GM21447 (cell line): ENCODE results near the gene LSR.
A peak's percentile ranks its signal among the peaks of the same experiment; 100 is the strongest.

Experiments
- ATAC-seq: cut with Tn5 transposase; IDR thresholded peaks from one replicate; pipeline ENCODE4 v1.9.1; 2021; ENCODE audit not compliant: unreplicated experiment

Gene LSR

DNA sequence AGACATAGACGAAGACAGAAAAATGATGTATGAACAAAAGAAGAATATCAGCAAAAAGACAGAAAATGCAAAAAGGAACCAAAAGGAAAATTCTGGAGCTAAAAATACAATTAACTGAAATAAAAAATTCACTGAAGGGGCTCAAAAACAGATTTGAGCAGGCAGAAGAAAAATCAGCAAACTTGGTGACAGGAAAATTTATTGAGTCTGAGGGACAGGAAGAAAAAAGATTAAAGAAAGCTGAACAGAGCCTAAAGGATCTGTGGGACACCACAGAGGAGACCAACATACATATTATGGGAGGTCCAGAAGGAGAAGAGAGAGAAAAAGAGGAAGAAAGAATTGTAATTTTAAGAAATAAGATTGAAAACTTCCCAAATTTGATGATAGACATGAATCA, 7.4 kb upstream of the LSR start:
- no peak for ATAC-seq

DNA sequence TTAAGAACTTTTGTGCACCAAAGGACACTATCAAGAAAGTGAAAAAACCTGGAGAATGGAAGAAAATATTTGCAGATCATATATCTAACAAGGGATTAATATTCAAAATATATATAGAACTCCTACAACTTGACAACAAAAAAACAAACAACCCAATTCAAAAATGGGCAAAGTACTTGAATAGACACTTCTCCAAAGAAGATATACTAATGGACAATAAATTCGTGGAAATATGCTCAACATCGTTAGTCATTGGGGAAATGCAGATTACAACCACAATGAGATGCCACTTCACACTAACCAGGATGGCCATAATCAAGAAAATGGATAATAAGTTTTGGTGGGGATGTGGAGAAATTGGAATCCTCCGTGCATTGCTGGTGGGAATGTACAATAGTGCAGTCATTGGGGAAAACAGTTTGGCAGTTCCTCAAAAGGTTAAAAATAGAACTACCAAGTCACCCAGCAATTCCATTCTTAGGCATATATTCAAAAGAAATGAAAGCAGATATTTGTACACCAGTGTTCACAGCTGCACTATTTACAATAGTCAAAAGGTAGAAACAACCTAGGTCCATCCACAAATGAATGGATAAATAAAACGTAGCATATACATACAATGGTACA, 2.2 kb upstream of the LSR start:
- no peak for ATAC-seq

DNA sequence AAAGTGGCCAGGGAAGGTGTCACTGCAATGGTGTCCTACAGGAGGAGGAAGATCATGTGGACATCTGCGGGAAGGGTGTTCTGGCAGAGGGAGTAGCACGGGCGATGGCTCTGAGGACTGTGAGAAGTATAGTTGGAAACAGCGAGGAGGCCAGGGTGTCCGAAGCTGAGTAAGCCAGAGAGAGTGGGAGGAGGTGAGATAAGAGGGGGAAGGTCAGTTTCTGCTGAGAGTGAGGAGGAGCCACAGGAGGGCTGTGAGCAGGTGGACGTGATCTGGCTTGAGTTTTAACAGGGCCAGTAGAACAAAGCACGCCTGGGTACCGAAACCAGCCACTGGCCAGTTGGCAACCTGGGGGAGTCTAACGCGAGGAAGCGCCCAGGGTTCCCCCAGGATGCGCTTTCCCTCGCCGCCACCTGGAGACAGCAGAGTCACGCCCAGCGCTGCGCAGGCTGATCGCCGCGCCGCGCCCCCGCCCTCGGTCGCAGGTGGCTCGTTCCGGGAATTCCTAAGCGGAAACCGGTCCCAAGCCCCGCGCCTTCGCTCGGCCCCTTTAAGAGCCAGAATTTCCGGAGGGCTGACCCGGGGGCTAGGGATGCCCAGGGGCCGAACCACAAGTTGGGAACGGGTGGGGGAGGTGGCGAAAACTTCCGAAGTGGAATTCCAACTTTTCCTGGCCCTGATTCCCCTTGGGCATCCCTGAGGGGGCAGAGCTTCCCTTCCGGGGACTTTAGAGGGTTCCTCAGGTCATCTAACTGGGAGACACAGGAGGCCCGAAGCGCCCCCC, 1.1 kb upstream of the LSR start:
- peak; percentile 47 for ATAC-seq

DNA sequence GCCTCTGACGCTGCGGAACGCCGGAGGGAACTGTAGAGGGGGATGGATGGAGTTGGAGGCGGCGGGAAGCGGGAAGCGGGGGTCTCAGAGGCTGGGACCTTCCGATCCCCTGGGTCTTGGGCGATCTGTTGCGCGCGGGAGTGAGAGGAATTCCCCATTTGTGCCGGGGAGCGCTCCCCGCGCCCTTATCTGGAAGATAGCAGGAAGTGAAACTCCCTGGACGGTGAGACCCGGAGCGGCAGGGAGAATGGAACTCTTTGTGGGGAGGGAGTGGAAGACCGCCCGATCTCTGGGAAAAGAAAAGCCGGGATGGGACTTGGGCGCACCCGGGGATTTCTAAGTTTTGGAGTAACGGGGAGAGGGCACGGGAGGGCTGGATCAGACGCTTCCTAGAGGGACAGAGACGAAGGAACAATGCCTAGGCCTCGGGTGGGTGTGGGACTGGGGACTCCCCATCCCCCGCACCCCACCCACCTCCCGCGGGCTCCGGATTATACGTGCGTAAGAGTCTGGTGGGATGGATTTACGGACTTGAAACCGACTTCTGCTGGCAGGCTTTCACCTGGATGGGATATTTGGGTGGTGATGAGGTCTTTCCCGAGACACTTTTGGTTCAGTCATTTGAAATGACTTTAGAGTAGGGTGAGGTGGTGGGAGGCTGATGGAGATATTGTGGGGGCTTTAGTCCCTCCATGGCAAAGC, 495 bp downstream of the LSR start:
- ATAC-seq = no peak

DNA sequence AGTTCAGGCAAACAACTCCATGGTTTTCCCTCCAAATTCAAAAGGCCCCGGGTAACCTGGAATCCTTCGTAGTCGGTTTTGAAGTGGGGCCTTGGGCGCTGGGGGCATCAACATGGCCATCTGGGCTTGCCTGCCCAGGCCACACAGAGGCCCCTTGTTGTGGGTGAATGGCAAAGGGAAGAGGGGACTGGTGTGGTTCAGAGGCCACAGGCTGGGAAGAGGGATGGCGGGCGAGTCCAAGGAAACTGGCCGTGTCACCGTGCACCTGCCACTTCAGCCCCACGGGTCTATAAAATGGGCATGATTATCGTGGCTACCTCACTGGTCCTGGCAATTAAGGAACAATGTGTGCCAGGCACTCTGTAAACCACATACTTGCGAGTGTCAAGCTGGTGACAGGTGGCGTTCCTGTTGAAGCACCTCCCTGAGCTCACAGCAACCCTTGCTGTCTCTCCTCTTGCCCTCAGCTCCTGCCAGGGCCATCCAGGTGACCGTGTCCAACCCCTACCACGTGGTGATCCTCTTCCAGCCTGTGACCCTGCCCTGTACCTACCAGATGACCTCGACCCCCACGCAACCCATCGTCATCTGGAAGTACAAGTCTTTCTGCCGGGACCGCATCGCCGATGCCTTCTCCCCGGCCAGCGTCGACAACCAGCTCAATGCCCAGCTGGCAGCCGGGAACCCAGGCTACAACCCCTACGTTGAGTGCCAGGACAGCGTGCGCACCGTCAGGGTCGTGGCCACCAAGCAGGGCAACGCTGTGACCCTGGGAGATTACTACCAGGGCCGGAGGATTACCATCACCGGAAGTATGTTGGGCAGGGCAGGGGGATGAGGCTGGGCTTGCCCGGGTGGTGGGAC, 1.3 kb downstream of the LSR start:
- ATAC-seq = no peak

DNA sequence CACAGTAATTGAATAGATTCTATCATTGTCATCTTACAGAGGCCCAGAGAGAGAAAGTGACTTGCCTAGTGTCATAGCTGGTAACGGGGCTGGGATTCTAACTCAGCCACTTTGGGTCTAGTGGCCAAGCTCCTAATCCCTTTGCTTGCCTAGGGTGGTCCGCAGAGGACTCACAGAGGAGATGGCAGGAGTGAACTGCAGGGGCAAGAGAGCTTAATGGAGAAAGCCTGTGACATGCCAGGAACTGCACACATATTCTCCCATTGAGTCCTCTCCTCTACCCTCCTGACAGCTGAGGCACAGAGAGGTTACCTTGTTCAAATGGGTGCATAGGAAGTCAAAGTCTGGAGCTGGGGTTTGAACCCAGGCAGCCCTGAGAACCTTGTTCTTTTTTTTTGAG, 2.7 kb downstream of the LSR start:
- ATAC-seq = no peak

DNA sequence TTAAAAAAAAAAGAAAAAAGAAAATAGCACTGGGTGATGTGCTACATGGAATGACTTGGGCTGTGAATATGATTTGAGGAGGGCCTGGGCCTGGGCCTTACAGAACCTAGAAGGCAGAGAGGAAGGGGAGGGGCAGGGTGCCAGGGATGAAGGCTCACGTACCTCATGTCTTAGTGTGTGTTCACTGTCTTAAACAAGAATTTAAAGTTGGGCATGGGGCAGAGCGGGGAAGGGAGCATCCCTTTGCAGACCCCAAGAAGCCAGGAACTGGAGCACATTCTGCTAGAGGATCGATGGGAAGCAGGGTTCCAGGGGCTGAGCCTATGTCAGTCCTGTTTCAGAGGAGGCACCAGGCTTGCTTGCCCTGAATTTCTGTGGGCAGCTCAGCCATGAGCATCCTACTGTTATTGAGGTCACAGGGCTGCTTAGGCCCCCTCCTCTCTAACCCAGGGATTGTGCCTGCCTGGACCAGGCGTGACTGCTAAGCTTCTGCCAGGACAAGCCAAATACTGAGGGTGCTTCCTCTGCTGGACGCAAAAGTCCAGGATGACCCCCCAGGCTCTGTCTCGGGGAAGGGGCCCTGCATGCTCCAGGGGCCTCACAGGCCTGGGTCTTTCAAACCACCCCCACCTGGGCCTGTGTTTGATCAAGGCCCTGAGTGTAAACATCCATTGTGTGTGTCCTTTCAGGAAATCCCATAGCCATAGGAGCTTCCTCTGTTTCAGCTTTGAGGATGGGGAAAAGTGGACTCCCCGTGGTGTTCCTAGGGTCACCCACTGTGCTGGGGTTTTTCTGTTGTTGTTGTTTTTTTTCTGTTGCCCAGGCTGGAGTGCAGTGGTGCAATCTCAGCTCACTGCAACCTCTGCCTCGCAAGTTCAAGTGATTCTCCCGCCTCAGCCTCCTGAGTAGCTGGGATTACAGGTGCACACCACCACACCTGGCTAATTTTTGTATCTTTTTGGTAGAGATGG, 4.8 kb downstream of the LSR start:
- ATAC-seq = no peak

DNA sequence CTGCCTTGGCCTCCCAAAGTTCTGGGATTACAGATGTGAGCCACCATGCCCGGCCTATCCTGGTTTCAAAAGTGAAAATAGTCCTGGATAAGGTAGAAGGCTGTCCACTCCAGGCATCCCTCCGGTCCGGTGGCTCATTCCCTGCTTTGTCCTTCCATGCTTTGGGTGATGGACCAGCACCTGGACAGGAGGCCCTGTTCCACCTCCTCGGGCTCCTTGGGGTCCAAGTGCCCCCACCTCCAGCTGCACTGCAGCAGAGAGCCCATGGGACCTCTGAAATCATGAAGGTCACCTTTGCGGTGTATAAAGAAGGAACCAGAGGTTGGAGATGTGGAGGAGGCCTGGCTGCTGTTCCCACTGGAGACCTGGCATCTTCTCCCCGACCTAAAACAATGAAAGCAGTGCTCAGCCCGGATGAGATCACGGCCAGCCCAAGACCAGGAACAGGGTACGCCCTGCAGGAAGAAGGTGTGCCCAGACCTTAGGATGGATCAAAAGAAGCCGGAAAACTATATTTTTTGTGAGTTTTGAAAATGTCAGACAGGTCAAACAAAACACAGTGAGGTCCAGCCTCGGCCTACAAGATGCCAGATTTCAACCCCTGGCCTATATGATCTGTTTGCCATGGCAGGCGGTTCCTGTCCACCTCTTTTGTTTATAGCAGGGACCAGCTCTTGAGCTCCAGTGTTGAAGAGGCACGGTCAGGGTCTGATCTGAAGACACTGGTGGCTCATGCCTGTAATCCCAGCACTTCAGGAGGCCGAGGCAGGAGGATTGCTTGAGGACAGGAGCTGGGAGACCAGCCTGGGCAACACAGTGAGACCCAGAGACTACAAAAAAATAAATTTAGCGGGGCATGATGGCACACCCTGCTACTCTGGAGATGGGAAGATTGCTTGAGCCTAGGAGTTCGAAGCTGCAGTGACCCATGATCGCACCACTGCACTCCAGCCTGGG, 5.8 kb downstream of the LSR start:
- ATAC-seq = no peak

DNA sequence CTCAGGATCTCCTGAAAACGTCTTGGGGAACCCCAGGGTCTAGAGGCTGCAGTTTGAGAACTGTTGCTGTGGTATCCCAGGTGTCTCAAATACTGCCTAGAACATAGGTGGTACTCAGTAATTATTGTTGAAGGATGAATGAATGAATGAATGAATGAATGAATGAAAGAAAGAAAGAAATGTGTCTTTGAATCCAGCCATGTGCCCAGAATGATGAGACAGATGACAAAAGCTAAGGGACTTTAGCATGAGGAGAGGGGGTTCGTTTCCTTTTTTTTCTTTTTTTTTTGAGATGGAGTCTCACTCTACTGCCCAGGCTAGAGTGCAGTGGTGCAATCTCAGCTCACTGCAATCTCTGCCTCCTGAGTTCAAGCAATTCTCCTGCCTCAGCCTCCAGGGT, 7.8 kb downstream of the LSR start:
- ATAC-seq = no peak

DNA sequence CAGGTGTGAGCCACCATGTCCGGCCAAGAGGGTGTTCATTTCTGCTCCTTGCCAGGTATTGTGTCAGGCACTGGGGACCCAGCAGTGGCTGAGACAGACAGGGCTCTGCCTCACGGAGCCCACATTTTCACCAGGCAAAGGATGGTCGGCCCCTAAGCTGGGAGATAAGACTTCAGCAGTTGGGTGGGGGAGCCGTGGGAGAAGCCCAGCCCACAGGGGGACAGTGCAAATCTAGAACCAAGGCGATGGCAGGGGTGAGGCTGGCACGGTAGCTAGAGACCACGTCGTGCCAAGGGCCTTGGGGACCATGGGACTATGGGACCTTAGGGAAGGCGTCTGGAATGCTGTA, 8.3 kb downstream of the LSR start:
- no peak for ATAC-seq

DNA sequence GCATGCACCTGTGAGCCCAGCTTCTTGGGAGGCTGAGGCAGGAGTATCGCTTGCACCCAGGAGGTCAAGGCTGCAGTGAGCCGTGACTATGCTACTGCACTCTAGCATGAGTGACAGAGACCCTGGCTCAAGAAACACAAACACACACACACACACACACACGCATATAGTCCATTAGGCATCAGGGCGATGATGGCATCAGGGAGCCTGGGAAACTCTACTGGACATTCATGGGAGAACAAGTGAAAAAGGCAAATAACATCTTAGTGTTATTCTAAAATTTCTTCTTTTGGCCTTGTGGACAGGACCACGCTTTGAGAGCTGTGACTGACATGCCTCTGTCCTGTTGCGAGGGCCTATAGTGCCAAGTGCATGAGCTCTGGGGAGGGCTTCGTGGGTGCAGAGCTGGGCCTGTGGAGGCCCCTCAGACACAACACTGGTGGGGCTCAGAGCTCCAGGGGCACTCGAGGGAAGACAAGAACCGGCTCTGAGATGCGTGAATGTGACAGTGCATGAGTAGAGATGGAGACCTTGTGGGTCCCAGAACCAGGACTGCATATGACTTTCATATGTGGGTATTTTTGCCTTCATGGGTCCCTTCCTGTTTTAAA, 12.0 kb downstream of the LSR start:
- no peak for ATAC-seq

DNA sequence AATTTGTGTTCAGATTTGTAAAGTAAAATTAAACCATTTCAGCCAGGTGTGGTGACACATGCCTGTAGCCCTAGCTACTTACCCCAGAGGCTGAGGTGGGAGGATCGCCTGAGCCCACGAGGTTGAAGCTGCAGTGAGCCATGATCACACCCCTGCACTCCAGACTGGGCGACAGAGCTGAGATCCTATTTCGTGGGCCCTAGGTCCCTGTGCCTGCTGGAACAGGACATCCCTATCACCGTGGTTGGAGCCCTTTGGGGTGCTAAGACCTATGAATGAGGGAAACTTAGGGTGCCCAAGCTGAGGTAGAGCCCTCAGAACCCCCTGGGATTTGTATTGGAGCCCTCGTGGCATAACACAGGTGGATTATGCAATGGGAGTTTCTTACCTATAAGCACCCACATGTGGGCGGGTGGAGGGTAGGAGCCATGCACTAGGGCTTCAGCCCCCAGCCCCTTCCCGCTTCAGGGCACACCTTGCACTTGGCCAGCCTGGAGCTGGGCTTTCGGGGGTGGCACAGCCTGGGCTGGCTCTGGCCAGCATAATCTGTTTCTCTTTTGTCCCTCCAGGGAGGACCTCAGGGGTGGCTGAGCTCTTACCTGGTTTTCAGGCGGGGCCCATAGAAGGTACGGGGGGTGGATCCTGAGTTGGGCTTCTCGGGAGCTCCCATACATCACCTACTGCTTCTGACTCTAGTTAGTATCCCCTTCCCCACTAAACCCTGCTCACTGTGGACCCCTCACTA, 12.7 kb downstream of the LSR start:
- no peak for ATAC-seq

DNA sequence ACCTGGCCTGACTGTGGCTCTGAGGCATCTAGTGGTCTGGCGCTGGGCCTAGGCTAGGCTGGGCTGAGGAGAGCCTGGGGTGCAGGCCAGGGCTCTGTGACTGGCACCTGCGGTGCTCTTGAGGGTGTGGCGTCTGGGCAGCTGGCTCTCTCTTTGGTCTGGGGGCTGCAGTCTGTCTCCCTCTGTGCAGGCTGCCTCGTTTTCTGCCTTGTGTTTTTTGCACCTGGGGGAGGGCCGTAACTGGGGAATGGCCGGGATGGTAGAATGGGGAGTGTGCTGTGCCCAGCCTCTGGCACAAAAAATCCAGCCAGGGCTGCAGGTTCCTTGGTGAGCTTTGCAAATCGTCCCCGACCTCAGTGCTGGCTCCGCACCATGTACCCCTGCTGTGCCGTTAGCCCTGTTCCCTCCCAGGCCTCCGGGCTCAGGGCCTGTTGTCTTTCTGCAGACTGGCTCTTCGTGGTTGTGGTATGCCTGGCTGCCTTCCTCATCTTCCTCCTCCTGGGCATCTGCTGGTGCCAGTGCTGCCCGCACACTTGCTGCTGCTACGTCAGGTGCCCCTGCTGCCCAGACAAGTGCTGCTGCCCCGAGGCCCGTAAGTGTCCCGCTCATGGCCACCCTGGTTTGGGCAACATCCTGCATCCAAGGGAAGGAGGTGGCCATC, 13.4 kb downstream of the LSR start:
- no peak for ATAC-seq

DNA sequence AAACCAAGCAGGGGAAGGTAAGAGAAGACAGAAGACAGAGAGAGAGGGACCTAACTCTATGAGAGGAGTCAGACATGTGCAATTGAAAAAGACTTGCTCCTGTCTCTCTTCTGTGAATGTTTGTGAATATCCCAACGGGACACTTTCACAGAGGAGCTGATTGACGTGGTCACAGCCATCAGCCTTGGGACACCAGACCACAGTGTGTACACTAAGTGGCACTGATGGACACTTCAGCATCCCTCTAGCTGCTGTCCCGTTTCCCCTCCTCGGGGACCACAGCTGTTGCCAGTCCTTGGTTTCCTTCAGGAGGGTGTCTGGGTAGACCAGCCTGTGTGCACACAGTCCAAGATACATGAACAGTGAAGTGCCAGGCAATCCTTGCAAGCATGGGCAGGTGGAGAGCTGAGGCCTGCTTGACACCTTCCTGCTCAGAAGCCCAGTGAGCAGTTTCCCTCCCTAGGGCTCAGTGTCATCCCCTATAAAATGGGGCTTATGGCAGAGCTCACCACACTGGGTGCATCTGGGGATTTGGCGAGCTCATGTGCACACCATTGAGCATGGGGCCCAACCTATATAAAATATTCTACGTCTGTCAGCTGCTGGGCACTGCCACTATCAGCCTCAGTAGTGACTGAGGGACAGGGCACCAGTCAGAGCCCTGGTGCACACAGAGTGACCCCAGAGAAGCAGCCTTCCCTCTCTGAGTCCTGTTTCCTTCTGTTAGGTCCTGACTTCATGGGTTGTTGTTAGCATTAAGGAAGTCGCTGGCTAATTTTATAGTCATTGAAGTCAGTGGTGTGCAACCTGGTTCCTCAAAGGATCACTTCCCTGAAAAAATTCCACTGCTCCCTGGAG, 15.7 kb downstream of the LSR start:
- ATAC-seq = no peak

DNA sequence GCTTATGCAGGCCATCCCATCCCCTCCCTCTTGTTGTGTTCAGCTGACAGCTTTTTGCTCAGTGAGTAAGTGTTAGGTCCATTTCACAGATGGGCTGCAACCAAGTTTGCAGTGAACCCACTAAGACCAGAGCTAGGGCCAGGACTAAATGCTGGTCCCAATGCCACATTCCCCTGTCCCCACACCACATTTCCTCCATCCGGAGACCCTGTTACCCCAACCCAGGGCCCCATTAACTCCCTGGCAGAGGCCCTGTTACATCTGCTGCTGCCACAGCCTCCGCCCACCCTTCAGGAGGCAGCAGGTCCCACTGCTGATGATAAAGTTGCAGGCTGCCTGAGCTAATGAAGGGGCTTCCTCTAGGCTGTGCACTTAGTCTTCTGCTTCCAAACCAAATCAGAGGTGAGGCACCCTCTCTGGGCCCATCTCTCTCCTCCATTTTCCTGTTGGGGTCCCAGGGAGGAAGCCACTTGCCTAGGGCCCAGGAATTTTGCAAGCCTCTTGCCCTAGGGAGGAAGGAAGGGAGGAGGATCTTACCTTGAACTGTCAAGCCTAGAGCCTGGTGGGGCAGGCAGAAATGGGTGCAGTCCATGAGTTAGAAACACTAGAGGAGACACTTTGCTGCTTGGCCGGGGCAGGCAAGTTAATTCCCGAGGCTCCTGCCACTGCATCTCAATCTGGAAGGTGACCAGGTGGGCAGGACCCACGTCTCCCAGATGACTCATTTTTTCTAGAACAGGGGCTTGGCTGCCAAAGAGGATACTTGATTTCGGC, 16.5 kb downstream of the LSR start:
- ATAC-seq = no peak
